ENCODE measurements around the gene CEACAM16.
"Not testable (repeated sequence)": the region's sequence is repeated elsewhere in the genome, so short reads cannot be mapped to it uniquely, and the experiment has no call there.

CEACAM16 gene

DNA sequence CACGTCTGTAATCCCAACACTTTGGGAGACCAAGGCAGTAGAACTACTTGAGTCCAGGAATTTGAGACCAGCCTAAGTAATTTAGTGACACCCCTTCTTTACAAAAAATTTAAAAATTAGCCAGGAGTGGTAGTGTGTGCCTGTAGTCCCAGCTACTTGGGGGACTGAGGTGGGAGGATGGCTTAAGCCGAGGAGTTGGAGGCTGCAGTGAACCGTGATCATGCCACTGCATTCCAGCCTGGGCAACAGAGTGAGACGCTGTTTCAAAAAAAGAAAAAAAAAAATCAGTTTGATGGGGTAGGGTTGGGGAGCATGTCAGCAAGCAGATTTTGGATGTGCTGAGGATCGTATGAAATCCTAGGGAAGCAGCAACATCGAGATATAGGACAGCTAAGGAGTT lies 23.4 kb upstream of the CEACAM16 start:
- no peak for DNase-seq (ENCODE audit: low read depth, low spot score)

GRCh38 chr19:44677019-44677811 lies 21.7 kb upstream of the CEACAM16 start:
- DNase-seq (ENCODE audit: low read depth, low spot score): peak; percentile 74

- DNase-seq (ENCODE audit: low read depth, low spot score): no peak
Observed at GRCh38 chr19:44680536-44680935, 18.4 kb upstream of the CEACAM16 start.

DNA sequence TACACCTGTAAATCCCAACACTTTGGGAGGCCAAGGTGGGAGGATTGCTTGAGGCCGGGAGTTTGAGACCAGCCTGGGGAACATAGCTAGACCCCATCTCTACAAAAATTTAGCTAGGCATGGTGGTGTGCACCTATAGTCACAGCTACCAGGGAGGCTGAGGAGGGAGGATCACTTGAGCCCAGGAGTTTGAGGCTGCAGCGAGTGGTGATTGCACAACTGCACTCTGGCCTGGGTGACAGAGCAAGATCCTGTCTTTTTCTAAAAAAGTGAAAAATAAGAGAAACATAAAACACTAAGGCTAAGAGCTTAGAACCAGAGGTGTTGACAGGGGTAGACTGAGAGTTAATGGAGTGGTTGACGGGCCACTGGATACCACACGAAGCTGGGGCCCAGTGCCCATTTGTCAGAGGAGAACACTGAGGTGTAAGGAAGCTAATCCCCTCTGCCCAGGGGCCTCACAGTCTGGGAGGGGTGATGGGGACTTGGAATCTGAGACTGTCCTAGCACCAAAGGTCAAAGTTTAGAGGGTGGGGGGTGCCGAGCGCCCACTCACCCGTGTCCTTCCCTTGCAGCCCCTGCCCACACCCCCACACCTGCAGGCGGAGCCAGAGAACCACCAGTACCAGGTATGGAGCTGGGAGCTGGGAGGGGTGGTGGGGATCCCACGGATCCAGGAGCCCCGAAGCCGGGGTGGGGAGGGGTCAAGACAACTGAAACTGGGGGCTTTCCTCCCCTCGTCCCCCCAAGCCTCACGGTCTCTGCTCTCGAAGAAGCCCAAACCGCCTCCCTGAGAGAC lies 16.8 kb upstream of the CEACAM16 start:
- no peak for DNase-seq (ENCODE audit: low read depth, low spot score)

- no peak for DNase-seq (ENCODE audit: low read depth, low spot score)
Observed at GRCh38 chr19:44682807-44683206, 16.1 kb upstream of the CEACAM16 start.

GRCh38 chr19:44683434-44684210 lies 15.3 kb upstream of the CEACAM16 start:
- no peak for DNase-seq (ENCODE audit: low read depth, low spot score)

DNA sequence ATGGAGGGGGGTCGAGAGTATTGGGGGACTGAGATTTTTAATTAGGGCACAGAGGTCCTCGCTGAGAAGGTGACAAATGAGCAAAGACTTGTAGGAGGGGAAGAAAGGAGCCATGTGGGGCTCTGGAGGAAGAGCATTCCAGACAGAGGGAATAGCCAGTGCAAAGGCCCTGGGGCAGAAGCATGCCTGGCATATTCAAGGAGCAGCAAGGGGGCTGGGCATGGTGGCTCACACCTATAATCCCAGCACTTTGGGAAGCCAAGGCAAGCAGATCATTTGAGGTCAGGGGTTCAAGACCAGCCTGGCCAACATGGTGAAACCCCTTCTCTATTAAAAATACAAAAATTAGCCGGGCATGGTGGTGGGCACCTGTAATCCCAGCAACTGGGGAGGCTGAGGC lies 14.6 kb upstream of the CEACAM16 start:
- DNase-seq (ENCODE audit: low read depth, low spot score): not testable (repeated sequence)

DNA sequence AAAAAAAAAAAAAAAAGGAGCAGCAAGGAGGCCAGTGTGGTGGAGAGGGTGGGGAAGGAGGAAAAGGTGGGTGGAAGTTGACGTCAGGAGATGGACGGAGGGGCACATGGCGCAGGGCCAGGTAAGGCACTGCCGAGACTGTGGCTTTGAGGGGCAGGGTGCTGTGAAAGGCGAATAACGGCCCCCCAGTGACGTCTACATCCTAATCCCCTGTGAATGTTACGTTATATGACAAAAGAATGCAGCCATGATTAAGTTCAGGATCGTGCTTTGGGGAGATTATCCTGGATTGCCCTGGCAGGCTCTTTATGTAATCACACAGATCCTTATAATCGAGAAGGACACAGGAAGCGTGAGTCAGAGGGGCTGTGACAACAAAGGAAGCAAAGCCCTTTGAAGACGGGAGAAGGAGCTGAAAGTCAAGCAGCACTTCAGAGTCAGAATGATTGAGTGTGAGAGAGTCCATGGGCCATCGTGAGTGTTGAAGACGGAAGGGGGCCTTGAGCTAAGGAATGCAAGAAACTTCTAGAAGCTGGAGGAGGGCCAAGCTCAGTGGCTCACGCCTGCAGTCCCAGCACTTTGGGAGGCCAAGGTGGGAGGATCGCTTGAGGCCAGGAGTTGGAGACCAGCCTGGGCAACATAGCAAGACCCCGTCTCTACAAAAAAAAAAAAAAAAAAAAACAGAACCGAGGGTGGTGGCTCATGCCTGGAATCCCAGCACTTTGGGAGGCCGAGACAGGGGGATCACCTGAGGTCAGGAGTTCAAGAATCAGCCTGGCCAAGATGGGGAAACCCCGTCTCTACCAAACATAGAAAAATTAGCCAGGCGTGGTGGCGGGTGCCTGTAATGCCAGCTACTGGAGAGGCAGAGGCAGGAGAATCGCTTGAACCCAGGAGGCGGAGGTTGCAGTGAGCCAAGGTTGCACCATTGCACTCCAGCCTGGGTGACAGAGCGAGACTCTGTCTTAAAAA lies 13.8 kb upstream of the CEACAM16 start:
- no peak for DNase-seq (ENCODE audit: low read depth, low spot score)

DNA sequence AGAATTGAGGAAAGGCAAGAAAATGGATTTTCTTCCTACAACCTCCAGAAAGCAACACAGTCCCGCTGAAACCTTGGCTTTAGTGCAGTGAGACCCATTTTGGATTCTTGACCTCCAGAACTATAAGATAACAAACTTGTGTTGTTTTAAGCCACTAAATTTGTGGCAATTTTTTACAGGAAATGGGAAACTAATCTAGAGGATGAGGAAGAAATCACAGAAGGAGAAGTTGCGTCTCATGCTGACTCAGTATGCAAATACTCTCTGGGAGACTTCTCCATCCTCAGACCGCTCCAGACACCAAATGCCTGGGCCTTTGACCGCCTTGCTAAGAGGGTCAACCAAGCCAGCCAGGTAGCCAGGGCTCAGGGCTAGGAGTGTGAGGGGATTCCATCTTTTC lies 13.1 kb upstream of the CEACAM16 start:
- DNase-seq (ENCODE audit: low read depth, low spot score): no peak

DNA sequence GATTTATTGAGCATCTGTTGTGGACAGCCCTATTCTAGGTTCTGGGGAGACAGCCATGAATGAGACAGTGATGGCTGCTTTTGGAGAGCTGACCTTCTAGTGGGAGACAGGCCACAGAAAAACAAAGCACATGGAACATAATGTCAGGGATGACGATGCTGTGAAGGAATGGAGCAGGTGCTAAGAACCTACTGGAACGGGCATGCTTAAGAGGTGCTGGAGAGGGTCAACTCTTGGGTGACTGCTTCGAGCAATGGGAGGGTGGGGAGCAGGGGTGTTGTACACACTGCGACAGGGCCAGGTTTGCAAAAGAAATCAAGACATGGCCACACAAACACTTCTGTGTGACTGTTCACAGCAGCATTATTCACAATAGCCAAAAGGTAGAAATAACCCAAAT lies 12.1 kb upstream of the CEACAM16 start:
- DNase-seq (ENCODE audit: low read depth, low spot score): no peak

- DNase-seq (ENCODE audit: low read depth, low spot score): no peak
Observed at GRCh38 chr19:44687888-44688287, 11.1 kb upstream of the CEACAM16 start.

- no peak for DNase-seq (ENCODE audit: low read depth, low spot score)
Observed at GRCh38 chr19:44689290-44690130, 9.4 kb upstream of the CEACAM16 start.

DNA sequence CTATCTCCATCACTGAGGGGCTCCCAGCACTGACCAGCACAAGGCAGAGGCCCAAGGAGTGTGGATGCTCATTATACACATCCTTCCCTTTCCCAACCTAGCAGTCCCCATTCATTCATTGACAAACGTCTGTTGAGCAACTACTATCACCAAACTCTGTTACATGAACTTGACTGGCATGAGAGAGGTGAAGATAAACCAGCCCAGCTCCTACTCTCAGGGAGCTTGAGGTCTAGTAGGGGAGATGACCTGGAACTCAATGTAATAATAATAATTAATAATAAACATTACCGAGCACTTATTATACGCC lies 8.9 kb upstream of the CEACAM16 start:
- no peak for DNase-seq (ENCODE audit: low read depth, low spot score)

DNA sequence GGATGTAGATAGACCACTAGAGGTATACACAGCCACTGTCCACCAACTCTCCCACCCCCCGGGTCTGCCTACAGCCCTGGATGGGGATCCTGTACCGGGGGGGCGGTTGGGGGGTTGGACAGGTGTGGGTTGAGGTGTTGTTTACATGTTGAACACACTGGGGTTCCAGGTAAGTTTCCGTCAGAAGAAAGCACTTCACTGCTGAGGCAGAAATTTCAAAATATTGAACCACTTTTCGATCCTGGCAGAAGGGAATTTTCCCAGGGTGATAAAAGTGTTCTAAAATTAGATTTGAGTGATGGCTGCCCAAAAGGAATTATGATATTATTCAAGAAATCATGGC lies 6.6 kb upstream of the CEACAM16 start:
- DNase-seq (ENCODE audit: low read depth, low spot score): no peak

DNA sequence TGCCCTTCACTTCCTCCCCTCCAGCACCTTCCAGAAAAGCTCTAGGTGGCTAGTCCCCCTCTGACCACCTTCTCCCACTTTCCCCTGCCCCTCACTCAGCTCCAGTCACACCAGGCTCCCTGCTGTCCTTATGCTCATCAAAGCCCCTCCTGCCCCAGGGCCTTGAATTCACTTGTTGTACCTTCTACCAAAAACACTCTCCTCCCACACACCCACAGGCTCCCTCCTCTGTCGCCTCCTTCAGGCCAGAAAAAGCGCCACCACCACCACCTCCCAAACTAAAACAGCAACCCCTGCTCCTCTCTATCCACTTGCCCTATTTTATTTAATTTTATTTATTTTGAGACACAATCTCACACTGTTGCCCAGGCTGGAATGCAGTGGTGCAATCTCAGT lies 4.8 kb upstream of the CEACAM16 start:
- DNase-seq (ENCODE audit: low read depth, low spot score): no peak

GRCh38 chr19:44696939-44697669 lies 1.8 kb upstream of the CEACAM16 start:
- no peak for DNase-seq (ENCODE audit: low read depth, low spot score)

DNA sequence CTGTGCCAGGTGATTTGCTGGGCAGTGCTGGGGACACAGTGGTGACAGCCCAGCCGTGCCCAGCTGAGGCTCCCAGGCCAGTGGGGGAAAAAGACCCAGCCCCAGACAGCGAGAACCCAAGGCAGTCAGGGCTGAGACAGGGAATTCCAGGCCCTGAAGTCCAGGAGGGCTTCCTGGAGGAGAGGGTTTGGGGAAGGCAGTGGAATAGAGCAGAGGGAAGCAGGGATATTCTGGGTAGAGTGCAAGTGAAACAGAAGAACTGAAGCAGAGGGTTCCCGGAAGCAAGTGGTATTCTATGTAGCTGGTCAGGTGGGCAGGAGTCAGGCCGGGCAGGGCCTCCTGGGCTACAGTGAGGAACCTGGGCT lies 1.3 kb upstream of the CEACAM16 start:
- no peak for DNase-seq (ENCODE audit: low read depth, low spot score)

- no peak for DNase-seq (ENCODE audit: low read depth, low spot score)
Observed at GRCh38 chr19:44700547-44700946, 1.6 kb downstream of the CEACAM16 start.

DNA sequence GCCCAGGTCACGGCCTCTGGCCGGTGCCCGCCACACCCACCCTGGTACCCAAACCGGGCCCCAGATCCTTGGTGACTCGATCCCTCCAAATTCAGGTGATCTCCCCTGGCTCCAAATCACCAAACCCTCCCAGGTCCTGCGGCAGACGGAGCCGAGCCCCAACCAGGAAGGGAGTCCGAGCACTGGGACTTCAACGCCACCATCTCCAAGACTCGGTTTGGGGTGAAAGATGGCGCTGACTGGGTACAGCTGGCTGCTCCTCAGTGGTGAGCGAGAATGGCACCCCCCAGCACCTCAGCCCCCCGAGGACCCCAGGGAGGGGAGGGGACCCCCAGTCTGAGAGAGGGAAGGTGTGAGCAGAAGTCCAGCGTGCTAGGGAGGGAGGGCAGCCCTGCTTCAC lies 2.3 kb downstream of the CEACAM16 start:
- no peak for DNase-seq (ENCODE audit: low read depth, low spot score)
